HFF-Myc (cell line): Measurements from ENCODE around the gene CCDC92B.

Source experiments
- DNase-seq: peaks from one replicate; pipeline ENCODE4 v3.0.0-alpha.2; 2011; ENCODE audit warnings: low read depth; ENCODE audit errors: extremely low read depth
- H3K4me3 ChIP-seq: replicated peaks from 2 replicates; pipeline ENCODE4 v1.5.1; 2011; ENCODE audit warnings: low read depth, mild to moderate bottlenecking, control low read depth, low read length
- CTCF ChIP-seq: IDR thresholded peaks from 2 replicates; pipeline ENCODE4 v1.5.1; 2012; ENCODE audit warnings: mild to moderate bottlenecking, low read depth, low read length, control low read depth; ENCODE audit errors: missing control alignments

CCDC92B gene

GRCh38 chr17:2796164-2797125 is 47.0 kb upstream of the CCDC92B start, which contains the start of gene RAP1GAP2:
TSS of gene RAP1GAP2 (plus strand) at chr17:2796438. CDS start at chr17:2796528, 90 bp downstream.
- DNase-seq: no peak
- H3K4me3 ChIP-seq: no peak within 1 kb of the TSS
- no peak for TF ChIP-seq CTCF

- no peak overlapping the region for H3K4me3 ChIP-seq
- DNase-seq: no peak
- no peak for TF ChIP-seq CTCF
Observed at GRCh38 chr17:2795441-2796163, 46.1 kb upstream of the CCDC92B start.

- no peak overlapping the region for H3K4me3 ChIP-seq
- no peak for DNase-seq
- no peak for TF ChIP-seq CTCF
Observed at GRCh38 chr17:2794111-2794803, 44.8 kb upstream of the CCDC92B start.

- no peak for DNase-seq
- no peak for TF ChIP-seq CTCF
- no peak overlapping the region for H3K4me3 ChIP-seq
Observed at GRCh38 chr17:2792366-2793169, 43.1 kb upstream of the CCDC92B start.

GRCh38 chr17:2789700-2790099 is 40.2 kb upstream of the CCDC92B start:
- no peak for TF ChIP-seq CTCF
- no peak overlapping the region for H3K4me3 ChIP-seq
- DNase-seq: no peak
